ENCODE measurements around the gene LZTS3.
"Not testable (repeated sequence)": the region's sequence is repeated elsewhere in the genome, so short reads cannot be mapped to it uniquely, and the experiment has no call there.

The LZTS3 gene

GRCh38 chr20:3192226-3193015 is 19.1 kb upstream of the LZTS3 start:
- DNase-seq (ENCODE audit: low read depth): no peak

- DNase-seq (ENCODE audit: low read depth): no peak
These were observed 17.3 kb upstream of the LZTS3 start for GRCh38 chr20:3190681-3191111.

- no peak for DNase-seq (ENCODE audit: low read depth)
These were observed 16.3 kb upstream of the LZTS3 start for GRCh38 chr20:3189561-3190131.

GRCh38 chr20:3188823-3189413 is 15.6 kb upstream of the LZTS3 start:
- no peak for DNase-seq (ENCODE audit: low read depth)

- not testable (repeated sequence) for DNase-seq (ENCODE audit: low read depth)
These were observed 14.5 kb upstream of the LZTS3 start for GRCh38 chr20:3187861-3188260.

- no peak for DNase-seq (ENCODE audit: low read depth)
These were observed 10.7 kb upstream of the LZTS3 start for GRCh38 chr20:3183896-3184612.

- DNase-seq (ENCODE audit: low read depth): not testable (repeated sequence)
These were observed 9.1 kb upstream of the LZTS3 start for GRCh38 chr20:3182429-3182828.

GRCh38 chr20:3181270-3181669 is 7.9 kb upstream of the LZTS3 start:
- no peak for DNase-seq (ENCODE audit: low read depth)

GRCh38 chr20:3180319-3180718 is 7.0 kb upstream of the LZTS3 start:
- no peak for DNase-seq (ENCODE audit: low read depth)

- DNase-seq (ENCODE audit: low read depth): no peak
These were observed 4.6 kb upstream of the LZTS3 start for GRCh38 chr20:3177746-3178485.

GRCh38 chr20:3175270-3175669 is 1.9 kb upstream of the LZTS3 start:
- no peak for DNase-seq (ENCODE audit: low read depth)

- DNase-seq (ENCODE audit: low read depth): peak; percentile 31
These were observed 1.3 kb upstream of the LZTS3 start for GRCh38 chr20:3174442-3175261.

- peak; percentile 85 for DNase-seq (ENCODE audit: low read depth)
These were observed 477 bp upstream of the LZTS3 start for GRCh38 chr20:3173610-3174441.

- no peak for DNase-seq (ENCODE audit: low read depth)
These were observed 1.0 kb downstream of the LZTS3 start for GRCh38 chr20:3172126-3172932.

GRCh38 chr20:3171391-3172125 is 1.8 kb downstream of the LZTS3 start:
- no peak for DNase-seq (ENCODE audit: low read depth)

- DNase-seq (ENCODE audit: low read depth): no peak
These were observed 4.3 kb downstream of the LZTS3 start for GRCh38 chr20:3168829-3169590.

- DNase-seq (ENCODE audit: low read depth): no peak
These were observed 5.1 kb downstream of the LZTS3 start for GRCh38 chr20:3168079-3168828.
